ENCODE data around the gene TREM2.

TREM2 gene

GRCh38 chr6:41182069-41183034, 19.4 kb upstream of the TREM2 start:
- DNase-seq: peak; percentile 33

GRCh38 chr6:41181566-41181965, 18.6 kb upstream of the TREM2 start:
- no peak for DNase-seq

GRCh38 chr6:41179163-41179562, 16.2 kb upstream of the TREM2 start:
- no peak for DNase-seq

GRCh38 chr6:41177695-41178094, 14.8 kb upstream of the TREM2 start:
- no peak for DNase-seq

- DNase-seq: no peak
Measured at GRCh38 chr6:41177287-41177686, 14.4 kb upstream of the TREM2 start.

GRCh38 chr6:41176189-41176588, 13.3 kb upstream of the TREM2 start:
- no peak for DNase-seq

- no peak for DNase-seq
Measured at GRCh38 chr6:41175084-41175483, 12.2 kb upstream of the TREM2 start.

- no peak for DNase-seq
Measured at GRCh38 chr6:41174610-41175009, 11.7 kb upstream of the TREM2 start.

- DNase-seq: no peak
Measured at GRCh38 chr6:41171908-41172307, 9.0 kb upstream of the TREM2 start.

- no peak for DNase-seq
Measured at GRCh38 chr6:41170547-41171160, 7.7 kb upstream of the TREM2 start.

GRCh38 chr6:41167173-41167963, 4.5 kb upstream of the TREM2 start:
- no peak for DNase-seq

GRCh38 chr6:41164551-41165120, 1.7 kb upstream of the TREM2 start:
- DNase-seq: no peak

- no peak for DNase-seq
Measured at GRCh38 chr6:41163419-41163717, 452 bp upstream of the TREM2 start.

GRCh38 chr6:41161851-41162552, 914 bp downstream of the TREM2 start:
- DNase-seq: peak; percentile 5

GRCh38 chr6:41161380-41161779, 1.5 kb downstream of the TREM2 start:
- no peak for DNase-seq

- no peak for DNase-seq
Measured at GRCh38 chr6:41160933-41161332, 2.0 kb downstream of the TREM2 start.

- no peak for DNase-seq
Measured at GRCh38 chr6:41159415-41160082, 3.4 kb downstream of the TREM2 start.

- peak; percentile 26 for DNase-seq
Measured at GRCh38 chr6:41157323-41157722, 5.6 kb downstream of the TREM2 start.

GRCh38 chr6:41156771-41157170, 6.1 kb downstream of the TREM2 start:
- no peak for DNase-seq

GRCh38 chr6:41156001-41156400, 6.9 kb downstream of the TREM2 start:
- DNase-seq: no peak

- no peak for DNase-seq
Measured at GRCh38 chr6:41155132-41155805, 7.6 kb downstream of the TREM2 start.
